ACC112 (cell line): ENCODE results near the gene MPI.

ENCODE experiments used
- H2AFZ ChIP-seq: fragments of 200-600 bp; sonication (generic); one replicate; pipeline ENCODE4 v1.6.0; 2017; ENCODE audit warnings: antibody characterized with exemption, low read length; ENCODE audit not compliant: unreplicated experiment
- H3K27ac ChIP-seq: fragments of 200-600 bp; sonication (generic); 2 replicates; pipeline ENCODE4 v1.5.1; 2014; ENCODE audit warnings: low read depth, mild to moderate bottlenecking, antibody characterized with exemption, low read length, moderate library complexity
- H3K27me3 ChIP-seq: fragments of 200-600 bp; sonication (generic); 2 replicates; pipeline ENCODE4 v1.6.1; 2014; ENCODE audit warnings: mild to moderate bottlenecking, antibody characterized with exemption, low read length, moderate library complexity, mixed read lengths; ENCODE audit not compliant: insufficient read depth
- H3K36me3 ChIP-seq: fragments of 200-600 bp; sonication (generic); 2 replicates; pipeline ENCODE4 v1.6.1; 2016; ENCODE audit warnings: mild to moderate bottlenecking, antibody characterized with exemption, low read length, moderate library complexity, mixed read lengths; ENCODE audit not compliant: insufficient read depth
- H3K4me1 ChIP-seq: fragments of 200-600 bp; sonication (generic); one replicate; pipeline ENCODE4 v1.6.1; 2016; ENCODE audit warnings: low read length, mixed read lengths; ENCODE audit not compliant: insufficient read depth, unreplicated experiment, control insufficient read depth
- H3K4me3 ChIP-seq: fragments of 200-600 bp; sonication (generic); 2 replicates; pipeline ENCODE4 v1.5.1; 2014; ENCODE audit warnings: mild to moderate bottlenecking, low read depth, low read length
- H3K79me2 ChIP-seq: fragments of 200-600 bp; sonication (generic); one replicate; pipeline ENCODE4 v1.6.0; 2016; ENCODE audit warnings: low read length; ENCODE audit not compliant: control insufficient read depth, unreplicated experiment, insufficient read depth

The MPI gene

DNA sequence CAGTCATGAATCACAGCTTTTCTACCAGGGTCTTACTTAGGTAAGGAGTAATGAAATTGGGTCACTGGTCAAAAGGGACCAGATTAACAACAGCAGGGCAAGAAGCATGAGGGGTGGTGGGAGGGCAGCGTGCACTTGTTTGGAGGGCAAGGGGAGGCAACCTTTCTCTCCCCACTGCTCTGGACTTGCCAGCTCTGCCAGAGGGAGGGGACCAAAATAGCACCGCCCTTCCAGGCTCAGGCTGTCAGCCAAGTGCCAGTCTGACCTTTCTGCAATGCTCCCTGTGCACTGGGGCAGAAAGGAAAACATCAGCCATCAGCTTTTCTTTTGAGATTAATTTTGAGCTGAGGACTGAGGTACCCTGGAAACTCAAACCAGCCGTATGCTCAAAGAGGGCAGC lies 42.4 kb upstream of the MPI start:
- peaks cover 2% of the 10 kb centered on the region; the same call in 1 of the 2 replicates for H3K36me3 ChIP-seq
- H3K27ac ChIP-seq, result no peak overlapping the region
- H3K4me1 ChIP-seq, result peaks cover 7% of the 10 kb centered on the region
- no peak overlapping the region for H2AFZ ChIP-seq
- no peak overlapping the region for H3K4me3 ChIP-seq
- H3K79me2 ChIP-seq, result no peaks in the 10 kb centered on the region
- H3K27me3 ChIP-seq, result no peaks in the 10 kb centered on the region

DNA sequence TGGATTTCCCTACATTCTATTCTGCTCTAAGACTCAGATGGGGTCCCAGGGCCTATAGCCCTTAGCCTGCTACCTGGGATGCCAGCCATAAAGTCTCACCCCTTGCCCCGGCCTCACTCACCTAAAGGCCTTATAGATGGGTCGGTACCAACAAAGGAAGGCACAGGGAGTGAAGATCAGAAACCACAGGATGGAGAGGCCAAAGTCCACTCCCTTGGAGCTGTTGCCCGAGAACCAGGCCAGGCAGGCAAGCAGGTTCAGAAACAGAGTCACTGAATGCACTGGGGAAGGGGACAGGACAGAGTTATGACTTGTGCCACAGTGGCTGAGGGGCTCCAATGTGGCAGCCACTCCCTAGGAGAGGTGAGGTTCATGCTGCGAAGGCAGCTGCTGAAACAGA lies 39.4 kb upstream of the MPI start:
- H3K27ac ChIP-seq, result no peak overlapping the region
- no peak overlapping the region for H2AFZ ChIP-seq
- H3K4me3 ChIP-seq, result no peak overlapping the region
- H3K4me1 ChIP-seq, result no peaks in the 10 kb centered on the region
- no peaks in the 10 kb centered on the region for H3K79me2 ChIP-seq
- no peaks in the 10 kb centered on the region for H3K27me3 ChIP-seq
- H3K36me3 ChIP-seq, result peaks cover 3% of the 10 kb centered on the region; the same call in 1 of the 2 replicates

DNA sequence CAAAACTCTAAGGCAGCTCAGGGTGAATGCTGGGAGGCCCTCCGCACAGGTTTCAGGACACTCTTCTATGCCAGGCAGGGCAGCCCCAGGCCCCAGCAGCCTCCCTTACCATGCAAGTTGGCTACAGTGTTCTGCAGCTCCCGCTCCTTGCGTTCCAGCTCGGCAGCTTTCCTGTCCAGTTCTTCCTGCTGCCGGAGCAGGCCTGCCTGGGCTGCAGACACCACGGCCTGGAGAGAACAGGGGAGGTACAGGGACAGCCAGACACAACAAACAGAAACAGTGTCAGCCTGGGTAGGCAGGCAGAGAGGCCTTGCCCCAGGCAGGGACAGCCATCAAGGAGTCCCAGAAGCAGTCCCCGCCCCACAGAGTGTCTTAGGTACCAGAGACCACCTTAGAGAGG lies 37.9 kb upstream of the MPI start:
- Histone ChIP-seq H3K36me3 (peaks cover 3% of the 10 kb centered on the region; the same call in 1 of the 2 replicates), H3K27me3 (no peaks in the 10 kb centered on the region), H3K79me2 (no peaks in the 10 kb centered on the region), H2AFZ (no peak overlapping the region), H3K27ac (no peak overlapping the region), H3K4me3 (no peak overlapping the region), H3K4me1 (no peaks in the 10 kb centered on the region)

DNA sequence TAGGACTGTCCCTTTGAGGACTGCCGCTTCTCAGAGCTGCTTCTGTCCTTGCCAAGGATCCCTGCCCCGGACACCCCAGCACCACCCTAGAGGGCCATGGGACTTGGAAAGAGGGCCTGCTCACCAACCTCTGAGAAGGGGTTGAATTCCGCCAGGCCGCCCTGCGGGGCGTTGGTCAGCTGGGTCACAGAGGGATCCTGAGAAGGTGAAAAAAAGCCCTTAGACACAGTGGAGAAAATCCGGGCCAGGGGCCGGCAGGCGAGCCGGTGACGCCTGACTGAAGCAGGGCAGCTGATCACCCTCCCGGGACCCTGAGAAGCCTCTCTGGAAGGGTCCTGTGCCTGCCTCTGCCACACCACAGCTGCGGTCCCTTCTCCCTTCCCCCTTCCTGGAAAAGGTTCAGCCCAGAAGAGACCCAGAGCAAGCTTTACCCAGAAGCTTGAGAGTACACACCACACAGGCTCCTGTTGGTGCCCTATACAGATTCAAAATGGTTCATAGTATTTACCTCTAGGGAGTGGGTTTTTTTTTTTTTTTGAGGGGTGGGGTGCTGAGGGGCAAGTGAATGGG lies 35.3 kb upstream of the MPI start:
- H3K27ac ChIP-seq, result no peak overlapping the region
- peaks cover 11% of the 10 kb centered on the region for H3K79me2 ChIP-seq
- H3K36me3 ChIP-seq, result peaks cover 3% of the 10 kb centered on the region; the same call in 1 of the 2 replicates
- no peaks in the 10 kb centered on the region for H3K27me3 ChIP-seq
- H3K4me1 ChIP-seq, result no peaks in the 10 kb centered on the region
- H2AFZ ChIP-seq, result no peak overlapping the region
- H3K4me3 ChIP-seq, result no peak overlapping the region

DNA sequence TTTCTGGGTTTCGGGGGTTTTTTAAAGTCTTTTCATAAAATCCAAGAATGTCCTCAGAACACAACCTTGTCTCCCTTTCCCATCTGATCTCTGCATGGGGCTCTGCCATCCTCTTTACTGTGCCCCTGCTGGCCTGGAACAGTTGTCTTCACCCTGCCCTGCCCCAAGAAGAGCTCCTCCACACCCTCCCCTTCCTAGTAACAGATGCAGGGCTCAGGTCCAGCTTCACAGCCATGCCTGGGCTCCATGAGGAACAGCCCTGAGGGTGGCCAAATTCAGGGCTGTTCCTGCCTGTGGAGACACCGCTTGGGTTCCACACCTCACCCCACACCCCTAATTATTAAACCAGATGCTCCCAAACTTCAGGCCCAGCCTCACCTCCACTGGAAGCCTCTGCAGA lies 34.0 kb upstream of the MPI start:
- Histone ChIP-seq H3K4me1 (no peaks in the 10 kb centered on the region), H3K27ac (no peak overlapping the region), H3K36me3 (peaks cover 3% of the 10 kb centered on the region; the same call in 1 of the 2 replicates), H2AFZ (no peak overlapping the region), H3K27me3 (no peaks in the 10 kb centered on the region), H3K79me2 (peaks cover 12% of the 10 kb centered on the region), H3K4me3 (no peak overlapping the region)

DNA sequence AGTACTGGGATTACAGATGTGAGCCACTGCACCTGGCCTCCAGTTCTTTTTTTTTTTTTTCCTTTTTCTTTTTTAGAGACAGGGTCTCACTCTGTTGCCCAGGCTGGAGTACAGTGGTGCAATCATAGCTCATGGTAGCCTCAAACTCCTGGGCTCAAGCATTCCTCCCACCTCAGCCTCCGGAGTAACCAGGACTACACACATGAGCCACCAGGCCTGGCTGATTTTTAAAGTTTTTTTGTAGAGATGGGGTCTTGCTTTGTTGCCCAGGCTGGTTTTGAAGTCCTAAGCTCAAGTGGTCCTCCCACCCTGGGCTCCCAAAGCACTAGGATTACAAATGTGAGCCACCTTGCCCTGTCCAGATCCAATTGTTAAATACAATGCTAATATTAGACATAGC lies 33.3 kb upstream of the MPI start:
- Histone ChIP-seq H3K27me3 (no peaks in the 10 kb centered on the region), H3K27ac (no peak overlapping the region), H3K4me1 (no peaks in the 10 kb centered on the region), H3K4me3 (no peak overlapping the region), H2AFZ (no peak overlapping the region), H3K36me3 (peaks cover 3% of the 10 kb centered on the region; the same call in 1 of the 2 replicates), H3K79me2 (peaks cover 12% of the 10 kb centered on the region)

DNA sequence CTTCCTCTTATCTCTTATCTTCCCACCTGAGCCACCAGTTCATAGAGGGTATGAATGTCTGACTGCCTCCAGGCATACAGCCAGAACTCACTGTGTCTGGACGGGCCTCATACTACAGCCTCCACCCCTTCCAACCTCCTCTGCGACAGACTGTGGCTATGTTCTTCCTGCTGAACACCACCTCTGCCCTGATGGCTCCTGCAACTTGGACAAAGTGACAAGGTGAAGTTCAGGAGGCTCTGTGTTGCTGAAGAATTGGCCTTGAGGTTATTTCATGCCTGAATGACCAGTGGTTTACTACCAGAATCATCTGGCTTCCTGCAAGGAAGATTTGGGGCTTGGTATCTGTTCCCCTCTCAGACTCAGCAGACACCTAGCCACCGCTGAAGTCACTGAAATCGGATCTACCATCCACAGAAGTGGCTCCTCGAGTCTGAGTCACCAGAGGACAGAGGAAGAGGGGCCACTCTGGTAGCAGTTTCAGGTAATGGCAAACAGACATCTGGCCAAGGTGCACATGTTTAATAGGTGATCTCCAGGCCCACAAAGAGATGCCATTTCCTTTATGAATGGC lies 32.7 kb upstream of the MPI start:
- H3K4me3 ChIP-seq, result no peak overlapping the region
- H3K27ac ChIP-seq, result no peak overlapping the region
- no peaks in the 10 kb centered on the region for H3K4me1 ChIP-seq
- H2AFZ ChIP-seq, result no peak overlapping the region
- H3K79me2 ChIP-seq, result peaks cover 12% of the 10 kb centered on the region
- H3K27me3 ChIP-seq, result no peaks in the 10 kb centered on the region
- H3K36me3 ChIP-seq, result peaks cover 3% of the 10 kb centered on the region; the same call in 1 of the 2 replicates

DNA sequence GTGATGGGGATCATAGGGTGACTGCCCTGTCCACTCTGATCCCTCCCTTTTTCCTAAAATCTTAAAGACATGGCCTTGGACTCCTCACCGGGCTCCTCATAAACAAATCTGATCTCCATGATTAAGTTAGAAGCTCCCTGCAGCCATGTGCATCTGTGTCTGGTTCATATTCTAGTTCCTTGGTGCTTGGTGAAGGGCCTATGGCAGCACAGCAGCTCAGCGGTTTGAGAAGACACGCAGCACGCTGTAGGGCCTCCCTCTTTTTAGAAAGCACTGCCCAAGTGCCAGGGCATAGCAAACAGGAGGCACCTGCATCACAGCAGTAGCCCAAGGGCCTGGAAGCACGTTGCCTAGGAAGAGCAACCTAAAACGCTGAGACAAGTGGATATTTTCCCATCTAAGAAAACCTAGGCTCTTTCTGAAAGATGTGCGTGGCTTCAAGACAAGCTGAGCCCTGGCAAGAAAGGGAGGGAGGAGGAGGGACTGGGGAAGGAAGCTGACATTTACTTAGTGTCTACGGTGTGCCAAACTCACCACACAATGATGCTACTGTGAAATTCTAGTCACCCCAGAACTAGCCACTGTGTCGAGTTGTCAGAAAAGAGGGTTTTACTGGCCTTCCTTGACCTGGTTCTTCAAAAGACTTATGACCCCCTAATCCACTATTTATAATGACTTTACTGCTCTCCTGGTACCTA lies 32.0 kb upstream of the MPI start:
- H3K79me2 ChIP-seq, result peaks cover 12% of the 10 kb centered on the region
- H3K36me3 ChIP-seq, result no peaks in the 10 kb centered on the region
- H3K4me3 ChIP-seq, result no peak overlapping the region
- H3K4me1 ChIP-seq, result no peaks in the 10 kb centered on the region
- no peaks in the 10 kb centered on the region for H3K27me3 ChIP-seq
- H2AFZ ChIP-seq, result no peak overlapping the region
- no peak overlapping the region for H3K27ac ChIP-seq

DNA sequence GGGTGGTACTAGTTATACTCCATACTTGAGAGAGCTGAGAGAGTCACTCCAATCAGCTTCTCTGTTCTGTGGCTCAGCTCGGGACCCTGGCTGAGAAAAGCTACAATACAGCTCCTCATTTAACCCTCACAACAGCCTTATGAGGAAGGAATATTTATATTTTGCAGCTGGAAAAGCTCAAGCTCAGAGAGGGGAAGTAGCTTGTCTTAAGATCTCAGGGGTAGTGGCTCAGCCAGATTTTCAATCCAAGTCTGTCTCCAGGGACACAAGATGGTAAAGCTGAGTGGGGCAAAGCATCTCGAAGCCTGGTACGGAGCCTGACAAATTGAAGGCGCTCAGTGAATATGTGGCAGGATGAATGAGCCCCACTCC lies 31.5 kb upstream of the MPI start:
- H3K79me2 ChIP-seq, result peaks cover 12% of the 10 kb centered on the region
- no peak overlapping the region for H3K27ac ChIP-seq
- peaks cover 1% of the 10 kb centered on the region for H3K4me1 ChIP-seq
- H3K27me3 ChIP-seq, result no peaks in the 10 kb centered on the region
- no peak overlapping the region for H2AFZ ChIP-seq
- no peak overlapping the region for H3K4me3 ChIP-seq
- H3K36me3 ChIP-seq, result no peaks in the 10 kb centered on the region

DNA sequence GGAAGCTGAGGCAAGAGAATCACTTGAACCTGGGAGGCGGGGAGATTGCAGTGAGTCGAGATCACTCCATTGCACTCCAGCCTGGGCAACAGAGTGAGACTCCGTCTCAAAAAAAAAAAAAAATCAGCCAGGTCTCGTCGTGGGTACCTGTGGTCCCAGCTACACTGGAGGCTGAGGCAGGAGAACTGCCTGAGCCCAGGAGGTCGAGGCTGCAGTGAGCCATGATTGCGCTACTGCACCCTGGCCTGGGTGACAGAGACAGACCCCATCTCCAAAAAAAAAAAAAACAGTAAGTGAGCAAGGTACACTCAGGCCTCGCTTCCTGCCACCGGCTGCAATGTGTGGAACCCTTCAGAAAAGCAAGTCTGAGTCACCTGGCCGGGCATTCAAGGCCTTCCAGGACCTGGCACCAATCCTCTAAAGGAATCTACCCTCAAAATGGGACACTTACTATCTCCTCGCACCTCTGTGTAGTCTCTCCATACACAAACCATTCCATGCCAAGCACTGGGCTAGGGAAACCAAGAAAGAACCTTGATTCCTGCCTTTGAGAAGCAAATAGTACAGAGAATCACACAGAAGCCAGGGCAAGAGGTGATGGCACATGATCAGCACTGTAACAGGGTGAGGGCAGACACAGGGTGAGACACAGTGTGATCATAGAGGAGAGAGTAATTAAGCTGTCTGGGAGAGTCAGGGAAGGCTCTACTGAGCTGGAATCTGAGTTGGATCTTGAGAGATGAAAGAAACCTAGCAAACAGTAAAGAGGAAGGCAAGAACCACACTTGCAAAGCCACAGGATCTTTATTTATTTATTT lies 26.4 kb upstream of the MPI start:
- peaks cover 32% of the 10 kb centered on the region for H3K79me2 ChIP-seq
- peaks cover 9% of the 10 kb centered on the region; the same call in 1 of the 2 replicates for H3K36me3 ChIP-seq
- H3K27me3 ChIP-seq, result no peaks in the 10 kb centered on the region
- H3K27ac ChIP-seq, result no peak overlapping the region
- H2AFZ ChIP-seq, result no peak overlapping the region
- no peak overlapping the region for H3K4me3 ChIP-seq
- H3K4me1 ChIP-seq, result peaks cover 10% of the 10 kb centered on the region
